Activated CD8-positive, alpha-beta memory T cell treated with anti-CD3 and anti-CD28 coated beads, Interleukin-2, amount 10 ng/mL, durations not matched to agents 7 days and 5 days (primary cell): ENCODE measurements around the gene BMAL1. TPM values are rescaled to one million over a fixed set of nuclear protein-coding genes. Genes with fewer than 3 reads are reported as not detected.
"Not testable (repeated sequence)": the region's sequence is repeated elsewhere in the genome, so short reads cannot be mapped to it uniquely, and the experiment has no call there.

ENCODE experiments used
- ATAC-seq: fragments of 150-1000 bp; cut with Tn5 transposase; one replicate; pipeline ENCODE4 v1.10.0; 2021; ENCODE audit warnings: moderate library complexity
- CTCF ChIA-PET: fragments of 350-600 bp; sonication (Branson Sonifier 250); formaldehyde crosslinking; loops from one replicate; lab custom pipeline; 2021; ENCODE audit warnings: antibody characterized with exemption; lab: Charles Lee
- DNase-seq: peaks from one replicate; pipeline ENCODE4 v3.0.0-alpha.2; 2020
- H3K27ac Mint-ChIP-seq: one replicate; pipeline ENCODE4 v1.8.0; 2021; ENCODE audit warnings: mild to moderate bottlenecking, mixed read lengths
- H3K27me3 Mint-ChIP-seq: one replicate; pipeline ENCODE4 v1.8.0; 2021; ENCODE audit warnings: mixed read lengths
- H3K36me3 Mint-ChIP-seq: one replicate; pipeline ENCODE4 v1.8.0; 2021; ENCODE audit warnings: mild to moderate bottlenecking, mixed read lengths
- H3K4me1 Mint-ChIP-seq: one replicate; pipeline ENCODE4 v1.8.0; 2021; ENCODE audit warnings: mixed read lengths
- H3K4me3 Mint-ChIP-seq: one replicate; pipeline ENCODE4 v1.8.0; 2021; ENCODE audit warnings: mild to moderate bottlenecking, moderate library complexity, mixed read lengths
- H3K9me3 Mint-ChIP-seq: one replicate; pipeline ENCODE4 v1.8.0; 2022; ENCODE audit warnings: low read depth, mixed read lengths
- total RNA-seq, 2 experiments: library from RNA; stranded (reverse); gene quantifications; one replicate each; pipeline ENCODE4 v1.2.3, GENCODE V29; 2021

Gene BMAL1
- total RNA-seq, 2 experiments from 2014 or later: 56.8 to 81.8 TPM

GRCh38 chr11:13415201-13415600, 137.6 kb downstream of the BMAL1 start:
- Mint-ChIP-seq H3K9me3 (no peaks in the 10 kb centered on the region), H3K27me3 (no peaks in the 10 kb centered on the region), H3K4me3 (no peak overlapping the region), H3K4me1 (no peaks in the 10 kb centered on the region), H3K27ac (no peak overlapping the region), H3K36me3 (peaks cover 35% of the 10 kb centered on the region)
- ATAC-seq: no peak
- DNase-seq: no peak
- CTCF ChIA-PET: interaction anchor here (0.7 kb wide), 1 partner anchor 1116 kb away, joined by 3 read pairs; no protein-coding TSS in a partner anchor

- H3K4me1 Mint-ChIP-seq: no peaks in the 10 kb centered on the region
- no peak for DNase-seq
- H3K36me3 Mint-ChIP-seq: peaks cover 23% of the 10 kb centered on the region
- no peaks in the 10 kb centered on the region for H3K9me3 Mint-ChIP-seq
- no peak for ATAC-seq
- H3K27me3 Mint-ChIP-seq: no peaks in the 10 kb centered on the region
- H3K4me3 Mint-ChIP-seq: no peak overlapping the region
- CTCF ChIA-PET: no interaction called here
- no peak overlapping the region for H3K27ac Mint-ChIP-seq
Observed at GRCh38 chr11:13421561-13421960, 144.0 kb downstream of the BMAL1 start.

GRCh38 chr11:13423372-13423771, 145.8 kb downstream of the BMAL1 start:
- DNase-seq: no peak
- H3K36me3 Mint-ChIP-seq: peaks cover 30% of the 10 kb centered on the region
- CTCF ChIA-PET: interaction anchor here (1.1 kb wide), 1 partner anchor 11 kb away, joined by 3 read pairs; no protein-coding TSS in a partner anchor
- H3K4me1 Mint-ChIP-seq: no peaks in the 10 kb centered on the region
- H3K4me3 Mint-ChIP-seq: no peak overlapping the region
- H3K9me3 Mint-ChIP-seq: peaks cover 4% of the 10 kb centered on the region
- no peak for ATAC-seq
- H3K27ac Mint-ChIP-seq: no peak overlapping the region
- no peaks in the 10 kb centered on the region for H3K27me3 Mint-ChIP-seq

- Mint-ChIP-seq H3K9me3 (peaks cover 4% of the 10 kb centered on the region), H3K36me3 (peaks cover 42% of the 10 kb centered on the region), H3K27ac (no peak overlapping the region), H3K4me1 (peaks cover 3% of the 10 kb centered on the region), H3K27me3 (no peaks in the 10 kb centered on the region), H3K4me3 (no peak overlapping the region)
- DNase-seq: no peak
- ATAC-seq: no peak
- CTCF ChIA-PET: no interaction called here
Observed at GRCh38 chr11:13427440-13427839, 149.8 kb downstream of the BMAL1 start.

DNA sequence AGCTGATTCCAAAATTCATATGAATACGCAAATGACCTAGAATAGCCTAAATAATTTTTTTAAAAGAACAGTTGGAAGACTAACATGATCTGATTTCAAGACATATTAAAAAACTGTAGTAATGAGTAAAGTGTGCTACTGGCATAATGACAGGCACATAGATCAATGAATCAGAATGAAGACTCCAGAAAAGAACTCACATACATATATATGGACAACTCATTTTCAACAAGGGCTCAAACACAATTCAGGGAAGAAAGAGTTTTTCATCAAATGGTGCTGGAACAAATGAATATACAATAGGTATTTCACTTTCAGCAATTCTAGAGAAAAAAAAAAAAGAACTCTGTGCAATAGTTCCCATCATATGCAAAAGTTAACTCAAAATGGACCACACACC, 151.7 kb downstream of the BMAL1 start:
- DNase-seq (no peak), ATAC-seq (no peak)
- Mint-ChIP-seq H3K4me1 (peaks cover 3% of the 10 kb centered on the region), H3K27ac (no peak overlapping the region), H3K27me3 (no peaks in the 10 kb centered on the region), H3K4me3 (no peak overlapping the region), H3K9me3 (peaks cover 4% of the 10 kb centered on the region), H3K36me3 (peaks cover 42% of the 10 kb centered on the region)
- CTCF ChIA-PET: no interaction called here

DNA sequence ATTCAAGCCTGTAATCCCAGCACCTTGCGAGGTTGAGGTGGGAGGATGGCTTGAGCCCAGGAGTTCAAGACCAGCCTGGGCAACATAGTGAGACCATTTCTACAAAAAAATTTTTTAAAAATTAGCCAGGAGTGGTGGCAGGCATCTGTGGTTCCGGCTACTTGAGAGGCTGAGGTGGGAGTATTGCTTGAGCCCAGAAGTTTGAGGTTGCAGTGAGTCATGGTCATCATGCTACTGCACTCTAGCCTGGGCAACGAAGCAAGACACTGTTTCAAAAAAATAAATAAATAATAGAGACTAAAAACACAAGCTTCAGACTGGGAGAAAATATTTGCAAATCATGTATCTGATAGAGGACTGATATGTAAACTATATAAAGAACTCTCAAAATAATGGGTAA, 152.2 kb downstream of the BMAL1 start:
- Mint-ChIP-seq H3K36me3 (peaks cover 38% of the 10 kb centered on the region), H3K27me3 (no peaks in the 10 kb centered on the region), H3K4me1 (peaks cover 9% of the 10 kb centered on the region), H3K4me3 (no peak overlapping the region), H3K9me3 (peaks cover 4% of the 10 kb centered on the region), H3K27ac (no peak overlapping the region)
- no peak for ATAC-seq
- DNase-seq: no peak
- CTCF ChIA-PET: no interaction called here

- H3K9me3 Mint-ChIP-seq: no peaks in the 10 kb centered on the region
- H3K27me3 Mint-ChIP-seq: no peaks in the 10 kb centered on the region
- ATAC-seq (no peak), DNase-seq (no peak)
- no peak overlapping the region for H3K4me3 Mint-ChIP-seq
- CTCF ChIA-PET: no interaction called here
- peaks cover 22% of the 10 kb centered on the region for H3K36me3 Mint-ChIP-seq
- no peak overlapping the region for H3K27ac Mint-ChIP-seq
- H3K4me1 Mint-ChIP-seq: peaks cover 14% of the 10 kb centered on the region
Observed at GRCh38 chr11:13433437-13433836, 155.8 kb downstream of the BMAL1 start.

DNA sequence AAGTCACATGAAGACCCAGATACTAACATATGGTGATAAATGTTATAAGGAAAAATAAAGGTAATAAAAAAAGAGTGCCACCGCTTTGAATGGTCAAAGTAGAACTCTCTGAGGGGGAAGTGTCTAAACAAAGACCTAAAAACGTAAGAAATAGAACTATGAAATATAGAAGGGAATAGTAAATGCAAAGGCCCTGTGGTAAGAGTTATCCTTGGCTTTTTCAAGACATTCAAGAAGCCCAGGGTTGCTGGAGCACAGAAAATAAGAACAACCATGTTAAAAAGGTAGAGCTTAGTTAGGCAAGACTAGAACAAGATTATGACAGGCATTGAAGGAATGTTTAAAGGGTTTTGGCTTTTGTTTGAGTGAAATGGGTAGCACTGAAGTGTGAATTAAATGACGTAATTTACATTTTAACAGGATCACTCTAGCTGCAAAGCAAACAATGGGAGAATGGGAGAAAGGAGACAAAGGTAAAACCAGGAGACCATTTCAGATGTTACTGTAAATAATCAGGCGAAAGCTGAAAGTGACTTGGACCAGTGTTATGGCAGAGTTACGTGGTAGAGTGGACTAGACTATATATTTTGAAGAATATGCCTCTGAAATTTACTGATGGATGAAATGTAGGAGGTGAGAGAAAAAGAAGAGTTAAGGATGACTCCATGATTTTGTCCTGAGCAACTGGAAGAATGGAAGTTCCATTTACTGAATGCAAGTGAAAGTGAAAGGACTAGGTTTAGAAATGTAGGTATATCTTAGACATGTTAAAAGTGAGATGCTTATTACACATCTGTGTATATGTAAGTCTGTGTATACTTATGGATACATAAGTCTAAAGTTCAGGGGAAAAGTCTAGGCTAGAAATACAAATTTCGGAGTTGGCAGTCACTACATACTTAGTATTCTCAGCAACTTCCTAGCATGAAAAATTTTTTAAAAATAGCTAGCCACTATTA, 156.9 kb downstream of the BMAL1 start:
- CTCF ChIA-PET: interaction anchor here (1.2 kb wide), 1 partner anchor 11 kb away, joined by 3 read pairs; no protein-coding TSS in a partner anchor
- H3K4me1 Mint-ChIP-seq: peaks cover 15% of the 10 kb centered on the region
- H3K9me3 Mint-ChIP-seq: no peaks in the 10 kb centered on the region
- no peaks in the 10 kb centered on the region for H3K27me3 Mint-ChIP-seq
- H3K36me3 Mint-ChIP-seq: peaks cover 15% of the 10 kb centered on the region
- no peak overlapping the region for H3K27ac Mint-ChIP-seq
- DNase-seq: no peak
- ATAC-seq: no peak
- no peak overlapping the region for H3K4me3 Mint-ChIP-seq

DNA sequence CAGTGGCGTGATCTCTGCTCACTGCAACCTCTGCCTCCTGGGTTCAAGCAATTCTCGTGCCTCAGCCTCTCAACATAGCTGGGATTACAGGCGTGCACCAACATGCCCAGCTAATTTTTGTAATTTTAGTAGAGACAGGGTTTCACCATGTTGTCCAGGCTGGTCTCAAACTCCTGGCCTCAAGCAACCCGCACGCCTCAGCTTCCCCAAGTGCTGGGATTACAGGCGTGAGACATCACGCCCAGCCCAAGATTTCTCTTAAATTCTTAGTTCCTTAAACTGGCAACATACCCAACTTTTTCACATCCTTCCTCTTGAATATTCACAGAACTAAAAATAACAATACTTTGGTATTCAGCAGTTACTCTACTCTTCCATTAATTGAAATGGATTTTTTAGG, 159.2 kb downstream of the BMAL1 start:
- DNase-seq, ATAC-seq, H3K9me3 Mint-ChIP-seq, H3K27ac Mint-ChIP-seq, H3K4me3 Mint-ChIP-seq, CTCF ChIA-PET, H3K27me3 Mint-ChIP-seq: not testable (repeated sequence)
- Mint-ChIP-seq H3K4me1 (peaks cover 12% of the 10 kb centered on the region), H3K36me3 (peaks cover 10% of the 10 kb centered on the region)

Other genes starting within 250 kb of the BMAL1 start
- 10 to 100 TPM; 19.5 to 23.9 TPM for gene BTBD10, start 185.4 kb downstream of the BMAL1 start, total RNA-seq
- gene PTH, start 218.2 kb downstream of the BMAL1 start, total RNA-seq: not detected